ENCODE measurements around the gene TUBB6.

TUBB6 gene

DNA sequence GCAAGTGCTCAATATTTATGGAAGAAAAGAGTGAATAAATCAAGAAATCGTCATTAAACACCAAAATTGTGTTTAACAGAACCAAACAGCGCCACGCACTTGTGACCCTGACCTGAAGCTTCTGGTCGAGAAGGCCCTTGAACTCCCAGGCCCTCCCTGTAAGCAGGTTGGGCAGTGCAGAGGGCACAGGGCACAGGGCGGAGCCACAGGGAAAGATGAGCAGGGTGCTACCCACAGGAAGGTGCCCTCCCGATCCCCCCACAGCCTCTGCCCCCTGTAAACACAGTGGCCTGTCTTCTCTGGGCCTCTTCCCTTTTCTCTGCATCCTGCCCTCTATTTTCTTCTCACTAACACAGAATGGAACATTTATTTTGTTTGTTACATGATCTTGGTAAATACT, 16.9 kb upstream of the TUBB6 start:
- no peak for DNase-seq (ENCODE audit: low read depth)

- DNase-seq (ENCODE audit: low read depth) = no peak
These were observed 16.4 kb upstream of the TUBB6 start for GRCh38 chr18:12291690-12292089.

DNA sequence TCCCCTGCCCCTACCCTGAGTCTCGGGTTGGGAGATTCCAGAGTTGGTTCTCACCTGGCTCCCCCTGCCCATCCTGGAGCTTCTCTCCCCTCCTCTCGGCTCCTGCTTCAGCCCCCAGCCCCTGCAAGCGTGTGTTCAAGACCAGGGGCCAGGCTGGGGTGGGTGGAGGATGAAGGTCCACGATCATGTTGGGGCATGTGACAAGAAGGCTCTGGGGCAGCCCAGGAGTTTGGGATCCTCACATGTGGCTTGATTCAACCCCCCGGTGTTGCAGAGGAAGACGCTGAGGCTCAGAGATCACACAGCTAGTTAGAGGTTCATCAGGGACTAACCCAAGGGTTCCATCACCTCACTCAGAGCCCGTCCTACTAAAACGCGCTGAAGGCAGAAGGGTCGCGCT, 14.2 kb upstream of the TUBB6 start:
- no peak for DNase-seq (ENCODE audit: low read depth)

DNA sequence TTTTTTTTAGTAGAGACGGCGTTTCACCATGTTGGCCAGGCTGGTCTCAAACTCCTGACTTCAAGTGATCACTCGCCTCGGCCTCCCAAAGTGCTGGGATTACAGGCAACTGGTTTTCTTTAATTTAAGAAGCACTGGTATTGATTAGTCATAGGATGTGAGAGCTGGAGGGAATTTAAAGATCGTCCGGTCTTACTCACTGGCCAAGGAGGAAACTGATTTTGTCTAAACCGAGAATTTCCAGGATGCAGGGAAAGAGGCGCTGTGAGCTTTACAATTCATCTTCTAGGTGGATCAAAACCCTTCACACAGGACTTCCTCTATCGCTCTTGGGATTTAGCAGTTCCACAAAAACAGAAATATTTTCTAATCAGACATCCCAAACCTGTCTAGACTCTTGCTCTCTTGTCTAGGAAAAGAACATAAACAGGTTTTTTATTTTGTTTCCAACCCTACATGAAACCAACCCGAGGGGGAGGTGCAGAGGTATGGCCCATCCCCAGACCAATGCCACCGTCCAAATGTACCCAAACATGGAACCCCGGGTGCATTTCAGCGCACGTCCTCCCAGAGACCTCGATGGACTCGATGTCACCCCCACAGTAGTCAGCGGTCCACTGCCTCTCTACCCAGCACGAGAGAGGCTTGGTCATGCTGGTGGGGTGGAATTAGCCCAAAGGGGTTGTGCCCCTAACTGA, 12.5 kb upstream of the TUBB6 start:
- DNase-seq (ENCODE audit: low read depth) = no peak

DNA sequence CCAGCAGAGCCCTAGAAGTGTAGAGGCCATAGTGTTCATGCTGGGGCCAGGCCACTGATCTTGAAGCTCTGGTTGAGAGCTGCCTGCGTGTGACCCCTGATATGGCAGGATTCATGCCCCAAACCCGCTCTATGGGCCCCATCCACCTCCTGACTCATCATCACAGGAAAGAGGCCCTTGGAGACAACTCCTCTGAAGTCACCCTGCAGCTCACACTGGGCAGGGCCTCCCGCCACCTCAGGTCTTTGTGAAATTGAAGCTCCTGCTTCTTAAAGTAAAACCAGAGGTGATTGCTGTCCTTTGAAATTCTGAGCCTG, 12.0 kb upstream of the TUBB6 start:
- DNase-seq (ENCODE audit: low read depth) = no peak

DNA sequence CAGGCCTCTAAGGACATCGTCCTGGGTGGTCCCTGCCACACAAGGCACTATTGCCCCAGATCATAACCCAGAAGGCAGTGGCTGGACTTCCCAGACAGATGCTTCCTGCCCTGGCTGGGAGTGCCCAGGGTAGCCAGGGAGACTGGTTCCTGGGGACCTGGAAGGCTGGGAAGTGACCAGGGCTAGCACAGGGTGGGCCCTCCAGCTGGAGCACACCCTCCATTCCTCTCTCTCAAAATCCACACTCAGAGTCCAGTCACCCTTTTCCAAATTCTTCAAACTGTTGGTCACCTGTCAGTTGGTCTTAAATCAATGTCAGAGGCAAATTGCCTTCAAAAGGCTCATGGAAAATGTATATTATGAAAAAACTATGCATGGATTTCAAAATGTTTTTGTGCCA, 11.6 kb upstream of the TUBB6 start:
- DNase-seq (ENCODE audit: low read depth) = no peak

GRCh38 chr18:12299862-12300261, 8.2 kb upstream of the TUBB6 start:
- no peak for DNase-seq (ENCODE audit: low read depth)

GRCh38 chr18:12301263-12302005, 6.6 kb upstream of the TUBB6 start:
- DNase-seq (ENCODE audit: low read depth) = no peak

DNA sequence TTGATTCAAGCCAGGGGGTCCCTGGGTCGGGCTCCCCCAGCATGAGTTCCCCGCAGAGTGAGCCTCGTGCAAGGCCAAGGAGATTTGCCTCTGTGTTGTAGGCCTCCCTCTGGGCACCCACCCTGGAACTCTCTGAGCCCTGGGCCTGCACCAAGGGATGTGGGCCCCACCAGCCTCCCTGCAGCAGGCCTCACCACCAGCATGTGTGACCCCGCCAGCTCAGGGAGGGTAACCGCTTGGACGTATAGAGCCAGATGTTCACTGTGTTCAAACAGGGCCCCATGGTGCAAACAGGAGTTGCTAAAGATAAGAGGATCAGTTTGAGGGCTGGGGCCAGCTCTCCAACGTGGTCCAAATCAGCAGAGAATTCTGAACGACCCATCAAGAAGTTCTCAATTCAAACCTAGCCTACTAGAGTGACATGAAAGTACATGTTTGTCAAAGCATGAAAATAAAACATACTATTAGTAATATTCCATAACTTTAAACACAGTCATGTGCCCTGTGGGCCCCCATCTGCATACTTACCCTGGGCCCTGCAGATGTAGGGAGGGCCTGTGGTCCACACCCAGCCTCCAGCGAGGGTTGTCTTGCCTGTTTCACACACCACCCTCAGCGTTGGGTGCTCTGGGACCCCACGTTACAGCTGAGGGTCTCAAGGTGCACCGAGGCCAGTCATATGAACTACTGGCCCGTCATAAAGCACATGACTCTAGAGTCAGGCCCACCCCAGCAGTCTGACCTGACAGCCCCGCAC, 5.5 kb upstream of the TUBB6 start:
- DNase-seq (ENCODE audit: low read depth) = no peak

- DNase-seq (ENCODE audit: low read depth) = no peak
These were observed 3.5 kb upstream of the TUBB6 start for GRCh38 chr18:12304351-12305210.

DNA sequence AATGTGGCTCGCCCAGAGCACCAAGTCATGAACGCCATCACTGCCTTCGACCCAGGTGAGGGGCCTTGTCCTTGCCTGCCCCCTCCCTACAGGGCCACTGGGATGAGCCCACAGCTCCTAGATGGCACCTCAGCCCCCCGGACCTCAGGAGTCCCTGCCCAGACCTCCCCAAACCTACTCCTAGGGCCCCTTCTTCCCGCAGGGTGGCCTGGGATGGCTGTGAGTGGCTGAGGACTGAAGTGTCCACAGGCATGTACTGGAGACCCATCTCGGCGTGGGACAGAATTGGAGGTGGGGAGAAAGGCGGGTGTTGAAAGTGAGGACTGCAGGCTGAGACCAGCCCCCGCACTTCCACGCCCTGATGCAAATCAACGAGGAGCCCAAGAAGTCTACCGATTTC, 2.8 kb upstream of the TUBB6 start:
- DNase-seq (ENCODE audit: low read depth) = no peak

DNA sequence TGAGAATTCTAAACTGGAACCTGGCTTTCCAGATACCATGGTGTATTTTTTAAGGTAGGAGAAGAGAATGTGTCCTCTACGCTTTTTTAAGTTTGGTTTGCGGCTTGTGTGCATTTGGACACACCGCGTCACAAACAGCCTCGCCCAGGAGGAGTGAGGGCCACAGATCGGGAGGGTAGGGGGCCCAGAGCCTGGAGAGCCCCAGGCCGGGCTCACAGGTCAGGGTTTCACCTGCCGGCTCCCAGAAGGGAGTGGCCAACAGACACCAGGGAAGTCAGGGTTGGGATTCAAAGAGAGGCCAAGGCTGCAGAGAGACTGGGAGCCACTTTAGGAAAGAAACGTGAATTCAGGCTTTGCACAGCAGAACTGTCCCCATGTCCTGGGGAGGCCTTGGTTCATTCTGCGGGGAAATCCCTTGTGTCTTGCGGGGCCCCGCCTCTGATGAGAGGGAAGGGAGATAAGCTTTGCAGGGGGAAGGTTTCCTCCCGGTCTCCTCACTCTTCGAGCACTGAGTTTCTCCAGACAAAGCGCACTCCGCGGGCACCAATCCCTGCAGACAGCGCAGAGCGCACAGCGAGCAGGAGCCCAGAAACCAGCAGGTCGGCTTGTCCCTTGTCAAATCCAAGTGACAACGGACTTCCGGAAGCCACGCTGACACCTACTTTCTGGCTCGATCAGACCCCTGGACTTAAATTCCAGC, 2.0 kb upstream of the TUBB6 start:
- DNase-seq (ENCODE audit: low read depth) = no peak

- peak; percentile 63 for DNase-seq (ENCODE audit: low read depth)
These were observed 1.0 kb upstream of the TUBB6 start for GRCh38 chr18:12306752-12307700.

- DNase-seq (ENCODE audit: low read depth) = peak; percentile 80
These were observed 502 bp downstream of the TUBB6 start for GRCh38 chr18:12308386-12309100.

DNA sequence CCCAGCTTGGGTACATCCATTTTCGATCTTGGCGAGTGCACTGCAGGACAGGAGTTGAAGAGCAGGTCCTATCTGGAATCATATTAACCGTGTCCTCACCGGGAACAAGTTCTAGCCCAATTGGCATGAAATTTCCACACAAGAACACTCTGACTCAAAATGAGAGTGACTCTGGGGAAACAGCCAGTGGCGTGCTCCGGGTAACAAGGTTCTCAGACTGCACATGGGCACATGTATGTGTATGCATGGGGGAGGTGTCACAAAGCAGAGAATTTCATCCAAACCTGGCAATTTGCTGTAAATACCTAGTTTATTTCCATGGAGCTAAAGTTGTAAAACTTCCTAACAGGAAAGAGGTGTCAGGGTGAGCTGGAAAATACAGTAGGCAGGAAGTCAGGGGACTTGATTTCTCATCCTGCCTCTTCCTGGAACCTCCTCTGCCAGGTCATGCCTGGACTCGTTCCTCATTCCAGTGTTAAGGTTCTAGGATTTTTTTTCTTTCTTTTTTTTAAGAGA, 1.7 kb downstream of the TUBB6 start:
- DNase-seq (ENCODE audit: low read depth) = no peak

DNA sequence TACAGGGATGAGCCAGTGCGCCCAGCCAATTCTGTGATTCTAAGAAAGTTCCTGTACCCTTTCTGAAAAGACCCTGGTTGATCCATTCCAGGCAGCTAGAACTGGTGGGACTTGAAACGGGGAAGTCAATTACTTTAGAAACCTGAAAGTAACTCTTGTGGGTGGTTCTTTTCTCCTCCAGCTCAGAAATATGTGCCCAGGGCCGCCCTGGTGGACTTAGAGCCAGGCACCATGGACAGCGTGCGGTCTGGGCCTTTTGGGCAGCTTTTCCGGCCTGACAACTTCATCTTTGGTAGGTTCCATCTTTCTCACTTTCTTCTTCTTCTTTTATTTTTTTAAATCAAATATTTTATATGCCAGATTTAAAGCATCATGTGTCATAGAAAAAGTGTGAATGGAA, 2.7 kb downstream of the TUBB6 start:
- DNase-seq (ENCODE audit: low read depth) = no peak

- DNase-seq (ENCODE audit: low read depth) = no peak
These were observed 4.9 kb downstream of the TUBB6 start for GRCh38 chr18:12312976-12313375.

DNA sequence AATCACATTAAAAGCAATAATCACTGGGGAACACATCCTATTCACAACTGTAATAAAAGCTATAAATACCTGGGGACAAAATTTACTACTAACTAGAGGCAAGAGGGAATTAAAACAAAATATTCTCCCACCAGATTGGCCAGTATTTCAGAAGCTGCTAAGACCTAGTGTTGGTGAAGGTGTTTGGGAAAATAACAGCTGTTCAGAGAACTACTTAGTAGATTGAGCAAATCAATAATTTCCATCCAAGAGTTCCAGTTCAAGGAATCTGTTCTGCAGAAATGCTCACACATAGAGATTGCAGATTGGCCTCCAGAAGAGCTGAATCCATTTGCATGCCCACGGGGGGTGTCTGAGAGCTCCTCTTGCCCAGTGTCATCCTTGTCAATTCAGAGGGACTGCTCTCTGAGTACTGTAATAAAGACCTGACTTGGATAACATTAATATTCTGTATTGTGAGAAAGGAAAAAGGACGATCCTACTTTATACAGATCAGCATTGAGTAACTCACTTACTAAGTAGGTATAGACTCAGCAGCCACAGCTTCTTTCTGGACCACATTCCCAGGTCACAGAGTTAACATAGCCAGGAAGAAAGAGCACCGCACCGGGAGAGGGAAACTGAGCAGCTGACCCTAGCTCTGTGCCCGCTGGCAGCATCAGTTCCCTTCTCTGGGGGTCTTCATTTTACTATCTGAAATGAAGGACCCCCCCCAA, 5.6 kb downstream of the TUBB6 start:
- DNase-seq (ENCODE audit: low read depth) = no peak

Measured in stromal cell of bone marrow (primary cell).